ENCODE data around the gene ATXN3L.

GRCh38 chrX:13295841-13296240, 24.0 kb downstream of the ATXN3L start:
- no peak for TF ChIP-seq REST (IDR thresholded peaks at IDR 0.05; ENCODE audit: insufficient read depth in 1 of 2, low read depth in 2 of 2, low read length in 2 of 2)
- TF ChIP-seq SIN3A (IDR thresholded peaks at IDR 0.05; ENCODE audit: borderline replicate concordance, insufficient read depth, low read length), result no peak
- no peak for TF ChIP-seq POLR2AphosphoS5 (IDR thresholded peaks at IDR 0.05; ENCODE audit: low read depth, low read length)
- no peak for TF ChIP-seq TAF1 (IDR thresholded peaks at IDR 0.05; ENCODE audit: borderline replicate concordance, insufficient read depth, low read length)
